Suprapubic skin (tissue), 3 donors: ENCODE data around the gene ZNF648.

Experiments used
- EP300 ChIP-seq: sonication (generic); formaldehyde crosslinking; IDR thresholded peaks from one replicate; pipeline ENCODE4 v1.6.1; 2017; ENCODE audit warnings: antibody characterized with exemption
- TF ChIP-seq, protein P1 (sequence below), 2 donors: fragments of 200-600 bp in 1 of 2; fragments of 450-650 bp in 1 of 2; sonication (generic) in 1 of 2; IDR thresholded peaks; one replicate each; pipeline ENCODE4 v1.5.1; 2016 to 2019; ENCODE audit warnings: antibody characterized with exemption in 2 of 2, mild to moderate bottlenecking in 1 of 2, moderate library complexity in 1 of 2

DNA sequence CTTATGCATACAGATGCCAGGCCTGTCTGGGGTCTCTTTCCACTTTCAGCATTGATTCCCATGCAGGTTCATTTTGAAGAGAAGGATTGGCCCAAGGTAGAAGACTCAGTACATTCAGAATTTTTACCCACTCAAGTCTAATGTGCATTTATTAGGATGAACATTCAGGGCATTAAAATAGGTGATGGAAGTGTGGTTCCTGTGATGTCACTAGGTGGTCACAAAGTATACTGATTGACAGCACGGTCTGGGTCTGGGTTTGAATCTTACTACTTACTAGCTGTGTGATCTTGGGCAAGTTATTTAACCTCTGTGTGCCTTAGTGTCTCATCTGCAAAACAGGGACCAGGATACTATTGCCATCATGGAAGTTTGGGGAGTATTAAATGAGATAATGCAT is 711 bp upstream of the ZNF648 start:
- TF ChIP-seq EP300 = no peak
- TF ChIP-seq, protein P1, sequence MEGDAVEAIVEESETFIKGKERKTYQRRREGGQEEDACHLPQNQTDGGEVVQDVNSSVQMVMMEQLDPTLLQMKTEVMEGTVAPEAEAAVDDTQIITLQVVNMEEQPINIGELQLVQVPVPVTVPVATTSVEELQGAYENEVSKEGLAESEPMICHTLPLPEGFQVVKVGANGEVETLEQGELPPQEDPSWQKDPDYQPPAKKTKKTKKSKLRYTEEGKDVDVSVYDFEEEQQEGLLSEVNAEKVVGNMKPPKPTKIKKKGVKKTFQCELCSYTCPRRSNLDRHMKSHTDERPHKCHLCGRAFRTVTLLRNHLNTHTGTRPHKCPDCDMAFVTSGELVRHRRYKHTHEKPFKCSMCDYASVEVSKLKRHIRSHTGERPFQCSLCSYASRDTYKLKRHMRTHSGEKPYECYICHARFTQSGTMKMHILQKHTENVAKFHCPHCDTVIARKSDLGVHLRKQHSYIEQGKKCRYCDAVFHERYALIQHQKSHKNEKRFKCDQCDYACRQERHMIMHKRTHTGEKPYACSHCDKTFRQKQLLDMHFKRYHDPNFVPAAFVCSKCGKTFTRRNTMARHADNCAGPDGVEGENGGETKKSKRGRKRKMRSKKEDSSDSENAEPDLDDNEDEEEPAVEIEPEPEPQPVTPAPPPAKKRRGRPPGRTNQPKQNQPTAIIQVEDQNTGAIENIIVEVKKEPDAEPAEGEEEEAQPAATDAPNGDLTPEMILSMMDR (IDR thresholded peaks at IDR 0.05) = no peak
